Retina (tissue), 1 donor: Measurements from ENCODE around the gene CCDC117.

Experiments used
- DNase-seq: peaks from one replicate; pipeline ENCODE4 v3.0.0-alpha.2; 2016

CCDC117 gene

GRCh38 chr22:28769394-28770085, 3.0 kb upstream of the CCDC117 start:
- no peak for DNase-seq

GRCh38 chr22:28771195-28771791, 1.2 kb upstream of the CCDC117 start:
- DNase-seq: no peak

GRCh38 chr22:28773461-28773867, 969 bp downstream of the CCDC117 start:
- DNase-seq: no peak

- no peak for DNase-seq
These were observed 1.9 kb downstream of the CCDC117 start for GRCh38 chr22:28774378-28774777.

DNA sequence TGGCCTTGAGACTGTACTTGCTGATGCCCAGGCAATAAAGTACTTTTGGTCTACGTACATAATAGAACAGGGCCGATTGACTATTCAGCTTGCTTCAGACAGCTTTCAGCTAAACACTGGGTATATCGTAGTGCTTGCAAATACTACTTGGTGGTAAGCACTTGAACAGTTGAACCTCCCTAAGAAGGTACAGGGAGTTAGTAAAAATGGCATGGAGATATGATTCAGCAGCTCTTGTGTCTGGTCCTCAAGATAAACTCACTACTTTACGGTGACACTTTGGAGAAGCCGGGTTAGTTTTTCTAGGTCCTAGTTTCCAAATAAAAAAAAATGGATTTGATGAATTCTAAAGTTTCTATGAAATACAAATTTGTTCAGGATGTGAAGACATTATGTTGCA, 7.3 kb downstream of the CCDC117 start:
- no peak for DNase-seq

DNA sequence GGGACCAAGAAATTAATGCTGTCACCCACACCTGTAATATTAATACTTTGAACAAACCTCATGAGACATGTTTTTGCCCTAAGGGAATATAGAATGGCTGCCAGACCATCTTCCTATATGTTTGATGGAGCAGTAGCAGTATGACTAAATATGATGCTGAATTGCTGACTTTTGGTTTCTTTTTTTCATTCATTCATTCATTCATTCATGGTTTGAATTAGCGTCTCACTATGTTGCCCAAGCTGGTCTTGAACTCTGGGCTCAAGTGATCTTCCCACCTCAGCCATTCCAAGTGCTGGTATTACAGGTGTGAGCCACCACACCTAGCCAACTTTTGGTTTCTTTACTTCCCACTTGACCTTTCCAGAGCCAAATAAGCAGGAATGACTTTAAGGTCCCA, 7.8 kb downstream of the CCDC117 start:
- DNase-seq: no peak

DNA sequence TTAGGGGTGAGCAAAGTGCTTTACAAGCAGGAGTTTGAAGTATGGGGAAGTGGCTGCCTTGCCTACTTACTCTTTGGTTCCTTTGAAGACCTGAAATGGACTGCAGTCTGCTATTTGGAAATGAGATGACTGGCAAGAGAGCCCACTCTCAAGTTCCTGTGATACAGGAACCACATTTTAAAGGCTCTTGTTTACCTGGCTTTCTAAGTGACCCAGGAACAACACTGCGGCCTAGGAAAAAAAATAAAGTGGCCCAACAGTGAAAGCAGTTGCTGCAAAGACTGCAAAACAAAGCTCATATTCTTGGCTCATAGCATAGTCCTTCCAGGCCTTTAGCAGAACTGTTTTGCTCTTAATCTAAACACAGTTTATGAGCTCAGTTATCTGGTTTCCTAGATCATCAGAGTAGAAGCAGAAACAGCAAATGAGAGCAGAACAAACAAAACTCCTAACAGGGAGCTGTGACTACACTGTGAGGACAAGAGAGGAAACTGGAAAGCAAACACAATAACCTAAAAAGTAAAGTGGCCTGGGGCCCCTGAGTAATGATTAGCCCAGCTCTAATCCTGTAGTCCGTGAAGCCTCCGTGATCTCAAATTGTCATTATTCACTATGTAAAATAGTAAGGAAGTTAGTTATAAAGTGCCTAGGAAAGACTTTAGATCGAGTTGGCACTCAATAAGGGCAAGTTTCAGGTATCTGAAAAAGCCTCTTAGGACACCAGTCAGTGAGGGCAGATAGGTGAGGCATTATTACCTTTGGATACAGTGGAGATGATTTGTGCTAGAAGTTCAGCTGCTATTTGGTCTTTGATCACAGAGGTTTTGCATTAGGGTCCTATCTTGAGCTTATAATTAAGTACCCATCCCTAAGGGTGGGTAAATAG, 11.5 kb downstream of the CCDC117 start:
- no peak for DNase-seq

GRCh38 chr22:28788601-28789000, 16.1 kb downstream of the CCDC117 start:
- DNase-seq: no peak

- no peak for DNase-seq
These were observed 18.6 kb downstream of the CCDC117 start for GRCh38 chr22:28791124-28791523.

- no peak for DNase-seq
These were observed 19.5 kb downstream of the CCDC117 start for GRCh38 chr22:28791841-28792490.

DNA sequence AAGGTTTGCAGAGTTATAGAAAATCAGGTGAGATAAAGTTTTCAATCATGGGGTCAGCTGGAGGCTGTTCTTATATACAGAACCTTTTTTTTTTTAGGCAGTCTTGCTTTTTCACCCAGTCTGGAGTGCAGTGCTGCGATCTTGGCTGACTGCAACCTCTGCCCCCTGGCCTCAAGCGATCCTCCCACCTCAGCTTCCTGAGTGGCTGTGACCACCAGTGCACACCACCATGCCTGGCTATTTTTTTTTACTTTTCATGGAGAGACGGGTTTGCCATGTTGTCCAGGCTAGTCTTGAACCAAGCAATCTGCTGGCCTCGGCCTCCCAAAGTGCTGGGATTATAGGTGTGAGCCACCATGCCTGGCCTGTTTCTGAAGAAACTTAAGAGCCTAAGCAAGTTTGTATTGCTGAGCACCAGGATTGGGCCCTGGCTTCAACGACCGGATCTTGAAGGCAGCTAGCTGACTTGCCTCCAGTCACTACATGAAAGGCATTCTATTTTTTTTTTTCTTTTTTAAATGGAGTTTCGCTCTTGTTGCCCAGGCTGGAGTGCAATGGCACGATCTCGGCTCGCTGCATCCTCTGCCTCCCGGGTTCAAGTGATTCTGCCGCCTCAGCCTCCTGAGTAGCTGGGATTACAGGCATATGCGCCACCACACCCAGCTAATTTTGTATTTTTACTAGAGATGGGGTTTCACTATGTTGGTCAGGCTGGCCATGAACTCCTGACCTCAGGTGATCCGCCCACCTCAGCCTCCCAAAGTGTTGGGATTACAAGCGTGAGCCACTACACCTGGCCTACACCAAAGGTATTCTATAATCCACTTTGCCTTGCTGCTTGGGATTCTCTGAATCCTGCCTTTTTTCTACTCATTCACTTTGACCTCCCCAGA, 20.2 kb downstream of the CCDC117 start:
- no peak for DNase-seq

- no peak for DNase-seq
These were observed 21.6 kb downstream of the CCDC117 start for GRCh38 chr22:28793976-28794584.

- no peak for DNase-seq
These were observed 22.7 kb downstream of the CCDC117 start for GRCh38 chr22:28795071-28795693.

GRCh38 chr22:28795932-28796856, 23.7 kb downstream of the CCDC117 start:
- no peak for DNase-seq

- DNase-seq: no peak
These were observed 26.5 kb downstream of the CCDC117 start for GRCh38 chr22:28798810-28799605.

- peak; percentile 80 for DNase-seq
These were observed 27.3 kb downstream of the CCDC117 start for GRCh38 chr22:28799606-28800307.

- peak; percentile 96 for DNase-seq
These were observed 28.0 kb downstream of the CCDC117 start, which contains the start of gene XBP1 for GRCh38 chr22:28800308-28801041. XBP1 (minus strand) TSS chr22:28800569.
